HL-60/S4 (cell line): ENCODE data around the gene ACER2.
"Not testable (repeated sequence)": the region's sequence is repeated elsewhere in the genome, so short reads cannot be mapped to it uniquely, and the experiment has no call there.

Experiments used
- in situ Hi-C: fragments of 300-500 bp; cut with MboI; formaldehyde crosslinking; loops from 2 replicates; pipeline ENCODE4 v1.14.3; 2022; ENCODE audit warnings: low sequenced_read_pairs

ACER2 gene

DNA sequence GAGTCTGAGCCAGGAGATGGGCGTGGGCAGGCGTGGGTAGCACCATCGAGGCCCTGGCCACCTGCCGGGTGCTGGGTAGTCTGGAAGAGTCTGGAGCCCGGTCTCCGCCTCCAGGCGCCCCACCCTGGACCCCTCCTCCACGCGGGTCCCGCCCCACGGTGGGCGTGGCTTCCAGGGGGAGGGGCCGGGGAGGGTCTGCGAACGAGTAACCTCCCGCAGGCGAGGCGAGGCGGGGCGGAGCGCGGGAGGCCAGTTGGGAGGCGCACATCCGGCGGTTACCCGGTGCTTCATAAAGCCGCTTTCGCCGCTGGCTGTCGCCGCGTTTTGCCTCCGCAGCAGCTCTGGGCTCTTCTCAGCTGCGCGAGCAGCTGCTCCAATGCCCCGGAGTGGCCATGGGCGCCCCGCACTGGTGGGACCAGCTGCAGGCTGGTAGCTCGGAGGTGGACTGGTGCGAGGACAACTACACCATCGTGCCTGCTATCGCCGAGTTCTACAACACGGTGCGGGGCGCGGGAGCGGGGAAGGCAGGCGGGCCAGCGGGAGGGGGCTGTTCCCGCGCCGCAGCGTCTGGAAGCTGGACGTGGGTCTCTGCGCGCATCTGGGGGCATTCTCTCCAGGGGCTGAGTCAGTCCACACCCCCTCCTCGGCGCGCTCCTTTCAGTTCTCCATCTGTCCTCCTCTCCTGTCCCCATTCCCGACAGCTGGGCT is at the start of gene ACER2:
TSS of gene ACER2 (plus strand) at position 317 of the 708 bp plus-strand sequence. CDS start at position 393, 76 bp downstream.
- in situ Hi-C loops, result no loop called here

DNA sequence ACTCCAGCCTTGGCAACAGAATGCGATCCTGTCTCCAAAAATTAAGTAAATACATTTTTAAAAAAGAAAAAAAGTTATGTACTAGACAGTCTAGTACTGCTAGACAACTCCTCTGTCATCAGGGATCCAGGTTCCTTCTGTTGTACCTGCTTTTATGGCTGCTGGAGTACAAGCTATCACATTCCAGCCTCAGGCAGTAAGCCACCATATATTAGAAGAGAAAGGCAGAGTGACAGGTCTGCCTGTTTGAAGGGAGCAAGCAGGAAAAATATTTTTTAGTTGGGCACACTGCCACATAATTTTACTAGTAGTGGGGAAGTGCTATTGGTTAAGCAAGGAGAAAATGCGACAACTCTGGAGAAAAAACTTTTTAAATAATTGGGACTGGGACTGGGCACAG is 39.7 kb upstream of the ACER2 start:
- in situ Hi-C loops, result no loop called here

DNA sequence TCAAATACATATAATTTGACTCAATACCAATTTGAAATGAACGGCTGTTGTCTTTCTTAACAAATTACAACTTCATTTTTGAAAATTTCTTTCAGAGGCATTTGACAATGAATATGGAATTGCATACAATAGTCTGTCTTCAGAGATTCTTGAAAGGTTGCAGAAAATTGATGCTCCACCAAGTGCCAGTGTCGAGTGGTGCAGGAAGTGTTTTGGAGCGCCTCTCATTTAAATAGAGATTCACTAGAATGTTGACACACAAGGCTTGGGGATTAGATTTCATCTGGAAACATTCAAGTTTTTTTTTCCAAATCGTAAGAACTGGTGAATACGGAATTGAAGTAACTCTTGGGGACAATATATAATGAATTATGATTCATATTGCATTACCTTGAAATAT is 36.9 kb upstream of the ACER2 start:
- in situ Hi-C loops, result no loop called here

DNA sequence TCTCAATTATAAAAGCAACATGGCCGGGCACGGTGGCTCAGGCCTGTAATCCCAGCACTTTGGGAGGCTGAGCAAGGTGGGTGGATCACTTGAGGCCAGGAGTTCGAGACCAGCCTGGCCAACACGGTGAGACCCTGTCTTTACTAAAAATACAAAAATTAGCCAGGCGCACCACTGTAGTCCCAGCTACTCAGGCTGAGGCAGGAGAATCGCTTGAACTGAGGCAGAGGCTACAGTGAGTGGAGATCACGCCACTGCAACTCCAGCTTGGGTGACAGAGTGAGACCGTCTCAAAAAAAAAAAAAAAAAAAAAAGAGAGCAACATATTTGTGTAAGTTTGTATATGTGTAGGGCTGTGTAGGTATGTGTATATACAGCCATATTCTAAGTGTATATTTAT is 36.2 kb upstream of the ACER2 start:
- in situ Hi-C loops, result no loop called here

DNA sequence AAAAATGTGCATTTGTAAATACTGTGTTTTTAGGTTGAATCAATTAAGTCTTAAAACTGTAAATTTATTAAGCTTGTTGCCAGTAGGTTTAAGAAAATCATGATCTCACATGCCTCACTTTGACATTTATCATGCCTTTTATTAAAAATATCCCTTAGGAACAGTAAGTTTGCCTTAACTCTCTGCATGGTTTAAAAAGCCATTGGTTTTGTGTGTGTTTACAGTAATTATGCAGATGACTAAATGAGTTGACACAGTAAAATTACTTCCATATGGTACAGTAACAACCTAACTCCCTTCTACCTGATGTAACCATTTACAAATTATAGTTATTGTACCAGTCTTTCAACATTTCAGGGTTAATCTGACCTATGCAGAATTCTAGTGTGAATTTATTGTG is 35.3 kb upstream of the ACER2 start:
- in situ Hi-C loops, result no loop called here

DNA sequence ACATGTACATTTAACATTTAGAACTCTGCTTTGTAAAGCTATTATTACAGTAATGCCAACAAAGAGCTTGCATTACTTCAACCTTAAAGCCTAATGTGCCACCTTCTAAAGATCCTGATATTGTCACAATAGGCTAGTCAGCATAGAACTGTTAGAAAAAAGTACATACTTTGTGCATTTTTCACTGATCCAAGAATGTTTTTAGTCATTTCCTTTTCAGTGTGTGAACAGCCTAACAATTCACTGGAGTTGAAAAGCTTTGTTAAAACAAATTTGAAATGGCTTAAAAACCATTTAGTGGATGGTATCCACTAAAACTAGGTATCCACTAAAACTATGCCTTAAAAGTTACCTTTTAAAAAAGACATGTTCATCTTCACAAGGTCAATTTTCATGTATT is 33.3 kb upstream of the ACER2 start:
- in situ Hi-C loops, result no loop called here

DNA sequence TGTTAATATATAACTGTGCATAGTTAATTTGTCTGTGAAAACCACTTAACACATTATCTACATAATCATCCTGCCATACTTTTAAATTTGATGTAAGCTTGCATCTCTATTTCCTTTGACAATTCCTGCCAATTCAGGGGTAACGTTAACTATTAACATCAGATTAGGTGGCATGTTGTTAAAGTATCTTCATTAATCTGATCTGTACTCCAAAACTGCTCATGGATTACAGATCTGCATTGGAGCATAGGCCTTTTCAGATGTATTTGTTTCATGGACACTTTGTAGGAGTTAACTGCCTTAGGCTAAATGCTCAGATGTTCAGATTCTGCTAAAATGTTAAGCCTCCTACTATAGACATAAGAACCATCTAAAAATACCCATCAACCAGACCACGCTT is 31.9 kb upstream of the ACER2 start:
- in situ Hi-C loops, result no loop called here

DNA sequence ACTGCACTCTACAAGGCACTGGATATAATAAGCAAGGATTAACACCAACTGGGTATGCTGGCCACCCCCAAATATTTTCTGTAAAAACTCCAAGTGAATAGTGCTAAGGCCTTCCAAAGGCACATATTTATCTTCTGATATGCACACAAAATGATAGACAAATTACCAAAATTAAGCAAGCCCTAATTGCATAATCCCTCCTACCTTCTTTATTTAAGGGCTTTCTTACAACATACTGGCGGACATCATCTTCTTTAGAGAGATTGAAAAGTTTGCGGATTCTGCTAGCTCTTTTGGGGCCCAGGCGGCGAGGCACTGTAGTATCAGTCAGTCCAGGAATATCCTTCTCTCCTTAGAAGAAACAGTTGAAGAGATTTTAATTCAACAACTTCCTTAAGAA is 30.6 kb upstream of the ACER2 start:
- in situ Hi-C loops, result no loop called here

DNA sequence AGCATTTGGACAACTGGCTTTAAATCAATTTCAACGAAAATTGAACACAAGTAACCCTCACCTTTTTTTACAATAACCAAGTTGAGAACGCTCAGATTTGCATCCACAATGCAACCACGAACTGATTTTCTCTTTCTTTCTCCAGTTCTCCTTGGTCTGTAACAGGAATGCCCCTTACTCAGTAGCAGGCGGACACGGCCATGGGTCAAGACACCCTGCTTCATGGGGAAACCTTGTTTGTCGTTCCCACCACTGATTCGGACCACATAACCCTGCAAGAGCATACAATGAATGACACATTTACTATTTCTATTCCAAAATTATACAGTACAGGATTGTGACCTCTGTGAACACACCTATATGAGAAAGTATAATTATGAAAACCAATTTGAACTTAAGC is 30.2 kb upstream of the ACER2 start:
- in situ Hi-C loops, result no loop called here

DNA sequence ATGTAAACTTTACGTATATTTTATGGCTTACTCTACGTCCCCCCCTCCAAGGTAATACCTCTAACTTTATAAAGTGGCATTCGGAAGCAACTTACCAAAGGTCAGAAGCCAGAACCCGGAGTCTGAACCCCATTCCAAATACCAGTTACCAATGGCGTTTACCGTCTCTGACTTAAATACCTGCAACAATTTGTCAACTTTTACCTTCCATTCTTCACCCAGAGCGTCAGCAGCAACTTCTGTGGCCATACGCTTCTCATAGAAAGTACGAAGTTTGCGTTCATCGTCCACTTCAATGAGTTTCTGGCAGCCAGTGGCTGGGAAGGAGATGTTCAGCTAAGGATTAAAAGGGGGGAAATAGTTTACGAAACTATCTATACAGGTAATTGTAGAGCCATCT is 29.5 kb upstream of the ACER2 start:
- in situ Hi-C loops, result no loop called here

DNA sequence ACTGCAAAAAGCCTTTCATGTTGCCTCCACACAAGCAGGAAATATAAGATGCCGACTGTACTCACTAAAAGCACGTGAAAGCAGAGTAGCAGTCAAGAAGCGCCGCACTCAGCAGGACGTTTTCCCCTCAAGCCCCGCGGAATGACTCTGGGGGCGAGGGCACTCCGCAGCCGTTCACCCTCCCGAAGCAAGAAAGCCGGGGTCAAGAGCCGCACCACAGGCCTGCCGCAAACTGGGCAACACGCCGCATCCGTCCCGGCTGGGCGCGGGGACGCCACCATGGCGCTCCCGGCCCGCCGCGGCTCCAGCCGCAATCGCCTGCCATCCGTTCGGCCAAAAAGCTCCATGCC is 29.1 kb upstream of the ACER2 start:
- in situ Hi-C loops, result no loop called here

DNA sequence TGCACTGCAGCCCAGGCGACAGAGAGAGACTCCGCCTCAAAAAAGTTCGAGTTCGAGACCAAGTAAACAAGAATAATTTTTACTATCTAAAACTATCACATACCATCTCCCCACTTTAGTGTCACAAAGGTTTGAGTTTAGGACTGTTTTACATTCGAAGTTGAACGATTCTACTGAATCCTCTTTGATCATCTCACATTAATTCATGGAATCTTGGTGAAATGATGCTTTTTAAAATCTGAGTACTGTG is 28.1 kb upstream of the ACER2 start:
- in situ Hi-C loops, result no loop called here

DNA sequence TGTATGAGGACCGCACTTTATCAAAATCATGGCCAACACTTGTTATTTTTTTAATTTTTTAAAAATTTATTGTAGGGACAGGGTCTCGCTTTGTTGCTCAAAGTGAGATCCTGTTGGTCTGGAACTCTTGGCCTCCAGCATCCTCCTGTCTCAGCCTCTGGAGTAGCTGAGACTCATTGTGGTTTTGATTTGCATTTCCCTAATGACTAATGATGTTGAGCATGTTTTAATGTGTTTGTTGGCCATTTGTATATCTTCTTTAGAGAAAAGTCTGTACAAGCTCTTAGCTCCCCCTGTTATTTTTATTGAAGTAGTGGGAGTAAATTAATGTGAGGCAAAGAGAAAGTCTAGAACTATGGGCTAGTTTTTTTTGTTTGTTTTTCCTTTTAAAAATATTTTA is 27.2 kb upstream of the ACER2 start:
- in situ Hi-C loops, result no loop called here

DNA sequence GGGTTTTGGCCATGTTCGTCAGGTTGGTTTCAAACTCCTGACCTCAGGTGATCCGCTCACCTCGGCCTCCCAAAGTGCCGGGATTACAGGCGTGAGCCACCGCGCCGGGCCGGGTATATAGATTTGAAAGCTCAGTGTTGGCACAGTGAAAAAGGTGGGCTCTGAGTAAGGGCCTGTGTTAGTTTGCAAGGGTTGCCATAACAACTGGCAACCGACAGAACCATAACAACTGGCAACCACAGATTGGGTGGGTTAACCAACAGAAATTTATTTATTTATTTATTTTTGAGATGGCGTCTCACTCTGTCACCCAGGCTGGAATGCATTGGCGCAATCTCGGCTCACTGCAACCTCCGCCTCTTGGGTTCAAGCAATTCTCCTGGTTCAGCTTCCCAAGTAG is 23.6 kb upstream of the ACER2 start:
- in situ Hi-C loops, result not testable (repeated sequence)

DNA sequence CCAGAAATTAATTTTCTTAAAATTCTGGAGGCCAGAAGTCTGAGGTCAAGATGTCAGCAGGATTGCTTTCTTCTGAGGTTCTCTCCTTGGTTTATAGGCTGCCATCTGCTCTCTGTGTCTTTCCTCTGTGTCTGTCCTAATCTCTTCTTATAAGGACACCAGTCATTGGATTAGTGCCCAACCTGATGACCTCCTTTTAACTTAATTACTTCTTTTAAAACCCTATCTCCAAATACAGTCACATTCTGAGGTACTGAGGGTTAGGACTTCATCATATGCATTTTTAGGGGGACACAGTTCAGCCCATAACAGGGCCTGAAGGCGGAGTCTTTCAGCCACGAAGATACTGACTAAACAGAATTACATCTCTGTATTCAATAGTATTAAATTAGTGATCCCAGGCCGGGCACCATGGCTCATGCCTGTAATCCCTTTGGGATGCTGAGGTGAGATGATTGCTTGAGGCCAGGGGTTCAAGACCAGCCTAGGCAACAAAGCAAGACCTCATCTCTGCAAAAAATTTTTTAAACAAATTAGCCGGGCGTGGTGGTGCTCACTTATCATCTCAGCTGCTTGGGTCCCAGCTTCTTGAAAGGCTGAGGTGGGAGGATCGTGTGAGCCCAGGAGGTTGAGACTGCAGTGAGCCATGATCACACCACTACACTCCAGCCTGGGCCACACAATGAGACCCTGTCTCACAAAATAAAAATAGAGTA is 22.9 kb upstream of the ACER2 start:
- in situ Hi-C loops, result no loop called here

DNA sequence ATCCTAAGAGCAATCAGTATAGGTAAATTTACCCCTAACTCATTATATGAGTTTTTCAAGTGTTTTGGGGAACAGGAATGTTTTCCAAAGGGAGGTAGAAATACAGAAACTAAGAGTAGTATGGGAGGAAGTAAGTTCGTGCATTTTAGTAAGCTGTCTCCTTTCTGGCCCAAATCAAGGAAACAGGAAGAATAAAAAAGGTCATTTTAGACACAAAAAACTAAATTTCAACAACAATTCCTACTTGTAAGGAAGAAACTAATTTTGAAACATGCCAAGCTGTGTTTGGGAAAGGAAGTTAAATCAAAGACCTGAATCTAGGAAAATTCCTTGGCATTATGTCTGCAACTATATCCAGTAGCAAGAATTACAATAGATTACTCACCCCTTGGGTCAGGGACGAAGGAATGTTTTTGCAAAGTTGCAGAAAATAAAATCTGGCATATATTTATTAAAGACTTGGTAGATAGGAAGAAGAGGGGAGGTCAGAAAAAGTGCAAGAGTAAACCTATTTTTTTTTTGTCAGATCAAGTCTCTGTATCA is 22.2 kb upstream of the ACER2 start:
- in situ Hi-C loops, result no loop called here

DNA sequence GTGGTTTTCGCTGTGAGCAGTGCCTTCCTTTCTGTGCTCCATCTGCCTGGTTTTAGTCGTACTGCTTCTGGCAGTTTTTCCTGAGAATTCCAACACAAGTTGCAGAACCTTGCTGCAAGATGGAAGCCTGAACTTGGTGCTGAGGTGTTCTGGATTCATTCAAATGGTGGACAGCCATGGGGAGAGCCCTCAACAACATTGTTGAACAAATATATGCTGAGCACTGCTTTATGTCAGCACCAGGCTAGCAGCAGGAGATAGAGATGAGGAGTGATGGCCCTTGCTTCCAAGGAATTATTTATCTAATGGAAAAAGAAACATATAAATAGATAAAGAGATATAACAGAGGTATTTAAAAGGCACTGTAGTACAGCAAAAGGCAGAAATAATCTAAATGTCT is 21.5 kb upstream of the ACER2 start:
- in situ Hi-C loops, result no loop called here

DNA sequence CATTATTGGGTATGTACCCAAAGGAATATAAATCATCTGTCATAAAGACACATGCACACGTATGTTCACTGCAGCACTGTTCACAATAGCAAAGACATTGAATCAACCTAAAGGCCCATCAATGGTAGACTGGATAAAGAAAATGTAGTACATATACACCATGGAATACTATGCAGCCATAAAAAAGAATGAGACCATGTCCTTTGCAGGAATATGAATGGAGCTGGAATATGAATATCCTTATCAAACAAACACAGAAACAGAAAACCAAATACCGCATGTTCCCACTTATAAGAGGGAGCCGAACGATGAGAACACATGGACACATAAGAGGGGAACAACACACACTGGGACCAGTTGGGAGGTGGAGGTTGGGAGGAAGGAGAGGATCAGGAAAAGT is 19.3 kb upstream of the ACER2 start:
- in situ Hi-C loops, result not testable (repeated sequence)

DNA sequence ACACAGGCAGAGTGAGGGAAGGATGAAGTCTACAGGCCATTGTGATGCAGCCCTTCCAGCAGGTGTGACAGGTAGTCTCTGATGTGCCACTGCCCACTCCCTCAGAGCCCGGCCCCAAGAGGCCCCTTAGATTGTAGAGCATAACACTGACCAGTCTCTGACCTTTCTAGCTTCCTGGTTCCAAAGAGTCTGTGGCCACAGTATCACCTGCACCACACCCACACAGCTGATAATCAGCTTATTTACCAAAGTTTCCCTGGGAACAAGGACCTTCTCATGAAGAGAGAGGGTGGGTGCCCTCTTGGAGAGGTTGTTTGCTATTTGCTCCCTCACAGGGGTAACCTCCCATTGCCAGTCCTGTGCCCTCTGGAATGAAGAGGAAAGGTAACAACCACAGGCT is 11.0 kb upstream of the ACER2 start:
- in situ Hi-C loops, result no loop called here

DNA sequence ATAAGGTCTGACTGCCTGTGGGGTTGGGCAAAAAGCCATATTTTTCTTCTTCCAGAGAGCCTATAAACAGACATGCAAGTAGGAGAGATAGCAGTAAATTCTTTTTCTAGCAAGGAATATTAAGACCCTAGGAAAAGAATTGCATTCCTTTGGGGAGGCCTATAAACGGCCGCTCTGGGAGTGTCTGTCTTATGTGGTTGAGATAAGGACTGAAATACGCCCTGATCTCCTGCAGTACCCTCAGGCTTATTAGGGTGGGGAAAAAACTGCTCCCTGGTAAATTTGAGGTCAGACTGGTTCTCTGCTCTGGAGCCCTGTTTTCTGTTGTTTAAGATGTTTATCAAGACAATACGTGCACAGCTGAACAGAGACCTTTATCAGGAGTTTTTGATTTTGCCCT is 5.6 kb upstream of the ACER2 start:
- in situ Hi-C loops, result not testable (repeated sequence)

DNA sequence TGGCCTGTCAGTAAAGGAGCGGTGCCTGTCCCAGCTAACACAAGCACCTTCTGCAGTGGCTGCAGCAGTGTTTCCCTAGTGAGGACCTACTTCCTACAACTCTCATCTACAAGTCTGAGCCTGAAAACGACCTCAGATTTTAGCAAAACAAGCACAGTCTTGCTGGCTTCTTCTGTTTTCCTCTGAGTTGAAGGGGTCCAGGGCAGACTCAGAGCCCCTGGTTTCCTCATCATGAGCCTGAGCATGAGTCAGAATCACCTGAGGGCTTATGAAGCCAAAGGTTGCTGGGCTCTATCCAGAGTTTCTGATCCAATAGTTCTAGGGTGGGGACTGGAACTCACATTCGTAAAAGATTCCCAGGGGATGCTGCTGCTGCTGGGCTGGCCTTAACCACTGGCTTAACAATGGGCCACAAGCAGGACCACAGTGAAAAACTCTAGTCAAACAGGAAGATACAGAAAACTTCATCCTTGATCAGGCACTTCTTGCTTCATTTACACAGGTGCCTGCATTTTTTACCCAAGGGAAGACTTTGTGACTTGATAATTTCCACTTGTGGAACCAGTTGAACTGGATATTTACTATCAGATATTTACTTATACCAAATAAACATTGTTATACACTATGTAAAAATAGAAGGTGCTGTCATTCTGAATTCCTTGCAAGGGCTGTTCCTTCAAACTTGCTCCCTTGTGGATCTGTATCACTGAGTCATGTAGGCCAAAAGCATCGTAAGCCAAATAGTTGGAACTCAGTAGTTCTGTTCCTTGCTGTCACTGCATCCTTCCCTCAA is 4.3 kb upstream of the ACER2 start:
- in situ Hi-C loops, result no loop called here

DNA sequence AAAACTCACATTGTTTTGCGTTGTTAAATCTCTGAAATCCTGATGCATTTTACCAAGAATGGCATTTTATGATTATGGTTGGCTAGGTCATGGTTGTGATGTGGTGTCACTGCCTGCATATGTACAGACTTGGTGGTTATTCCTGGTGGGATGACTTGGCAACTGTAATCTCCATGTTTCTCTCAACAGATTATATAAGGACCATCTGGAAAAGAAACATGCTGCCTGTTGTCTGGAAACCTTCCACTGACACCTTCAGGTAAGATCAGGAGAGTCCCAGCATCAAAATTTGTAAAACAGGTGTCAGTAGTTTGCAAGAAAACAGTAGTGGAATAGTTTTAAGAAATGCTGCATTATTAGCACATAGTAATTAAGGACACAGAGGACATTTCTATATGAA is 3.0 kb upstream of the ACER2 start:
- in situ Hi-C loops, result no loop called here
